GM21423 (cell line): ENCODE results near the gene YIF1A.
A peak's percentile ranks its signal among the peaks of the same experiment; 100 is the strongest.
"Not testable (repeated sequence)": the region's sequence is repeated elsewhere in the genome, so short reads cannot be mapped to it uniquely, and the experiment has no call there.

Experiments used
- ATAC-seq: cut with Tn5 transposase; IDR thresholded peaks from one replicate; pipeline ENCODE4 v1.9.1; 2021; ENCODE audit warnings: mild to moderate bottlenecking, moderate library complexity; ENCODE audit not compliant: unreplicated experiment

Gene YIF1A

DNA sequence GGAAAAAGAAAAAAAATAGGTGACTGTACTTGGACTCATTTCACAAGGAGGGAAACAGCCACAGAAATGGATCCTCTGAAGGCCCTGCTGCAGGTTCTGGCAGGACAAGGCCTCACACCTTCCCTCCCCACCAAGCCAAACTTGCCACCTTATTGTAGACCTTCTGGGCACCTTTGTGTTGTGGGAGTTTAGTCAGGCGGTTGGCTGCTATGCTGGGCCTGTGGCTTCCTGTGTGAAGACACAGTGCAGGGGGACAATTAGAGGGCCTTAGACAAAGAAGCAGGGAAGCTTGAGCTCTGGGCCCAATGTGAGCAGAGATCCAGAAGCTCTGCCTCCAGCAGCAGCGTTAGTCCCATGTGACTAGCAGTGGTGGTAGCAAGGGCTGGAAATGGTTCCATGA lies 16.3 kb downstream of the YIF1A start:
- no peak for ATAC-seq

DNA sequence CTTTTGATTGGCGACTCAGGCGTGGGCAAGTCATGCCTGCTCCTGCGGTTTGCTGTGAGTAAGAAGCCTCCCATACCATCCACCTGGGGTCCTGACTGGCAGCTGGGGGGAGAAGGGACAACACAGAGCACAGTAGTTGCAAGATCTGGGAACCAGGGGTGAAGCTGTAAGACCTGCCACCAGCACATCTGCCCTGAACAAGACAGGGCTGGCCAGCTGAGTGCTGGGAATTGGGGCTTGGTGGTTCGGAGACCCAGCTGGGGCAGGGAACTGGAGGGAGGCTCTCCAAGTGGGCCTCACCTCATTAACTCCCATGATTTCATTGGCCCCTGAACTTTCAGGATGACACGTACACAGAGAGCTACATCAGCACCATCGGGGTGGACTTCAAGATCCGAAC lies 17.1 kb downstream of the YIF1A start:
- no peak for ATAC-seq

DNA sequence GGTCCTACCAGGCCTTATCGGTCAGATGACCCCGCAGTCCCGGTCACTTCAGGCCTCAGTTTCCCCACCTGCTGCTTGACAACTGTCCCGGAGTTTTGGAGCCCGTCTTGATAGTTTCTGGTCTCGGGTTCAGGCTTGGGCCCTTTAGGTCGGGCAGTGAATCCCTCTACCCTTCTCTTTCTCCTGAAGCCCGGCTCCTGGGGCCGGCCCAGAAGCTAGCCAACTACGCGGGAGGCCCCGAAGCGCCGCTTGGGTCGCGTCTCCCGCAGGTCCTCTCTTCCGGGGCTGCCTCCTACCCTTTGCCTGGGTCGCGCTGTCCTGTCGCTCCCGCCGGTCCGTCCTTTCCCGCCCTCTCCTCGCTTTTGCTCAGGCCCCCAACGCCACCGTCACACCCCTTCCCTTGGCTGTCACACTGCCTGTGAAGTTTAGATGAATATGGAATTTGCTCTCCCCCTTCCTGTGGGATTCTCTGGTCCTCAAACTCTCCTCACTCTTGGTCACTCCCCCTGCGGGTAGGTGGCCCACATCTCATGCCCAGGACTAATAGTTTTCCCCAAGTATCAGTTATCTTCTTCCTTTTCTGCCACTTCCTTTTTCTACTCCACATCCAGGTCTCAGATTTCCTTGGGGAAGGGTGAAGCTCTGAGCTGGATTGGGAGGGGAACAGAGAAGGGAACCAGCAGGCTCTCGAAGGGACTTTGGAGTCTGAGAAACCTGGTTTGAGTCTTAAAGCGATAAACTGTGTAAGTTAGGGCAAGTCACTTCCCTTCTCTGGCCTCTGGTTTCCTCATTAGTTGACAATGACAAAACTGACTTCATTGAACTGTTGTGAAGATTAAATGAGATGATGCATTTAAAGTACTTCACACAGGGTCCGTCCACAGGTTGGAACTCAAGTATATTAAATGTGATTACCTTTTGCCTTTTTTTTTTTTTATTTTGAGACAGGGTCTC lies 19.7 kb downstream of the YIF1A start:
- ATAC-seq: no peak

DNA sequence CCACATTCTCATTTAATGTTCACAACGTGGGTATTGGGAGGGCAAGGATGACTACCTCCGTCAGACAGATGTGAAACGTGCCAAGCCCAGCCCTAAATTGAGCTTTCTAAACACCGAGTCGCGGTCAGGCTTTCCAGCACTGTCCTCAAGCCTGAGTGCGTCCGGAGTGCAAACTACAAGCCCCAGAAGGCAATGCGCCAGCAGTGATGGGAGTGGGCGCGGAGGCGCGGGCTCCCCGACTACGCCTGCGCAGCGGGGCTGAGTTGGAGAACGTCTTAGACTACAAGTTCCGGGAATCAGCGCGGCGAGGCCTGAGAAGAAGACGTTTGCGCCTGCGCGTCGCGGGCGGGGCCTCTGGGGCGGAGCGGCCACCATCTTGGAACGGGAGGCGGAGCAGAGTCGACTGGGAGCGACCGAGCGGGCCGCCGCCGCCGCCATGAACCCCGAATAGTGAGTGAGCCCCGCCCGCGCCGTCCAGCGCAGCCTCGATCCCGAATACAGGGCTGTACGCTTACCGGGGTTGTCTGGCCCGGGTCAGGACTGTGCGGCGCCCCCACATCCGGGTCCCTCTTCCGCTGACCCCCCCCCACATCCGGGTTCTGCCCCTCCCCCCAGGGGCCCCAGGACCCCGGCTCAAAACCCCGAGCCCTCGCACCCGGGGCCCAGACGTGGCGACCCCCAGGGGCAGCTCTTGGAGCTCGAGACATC lies 20.5 kb downstream of the YIF1A start, which contains the start of gene RAB1B:
RAB1B (plus strand) TSS at position 396 of the 708 bp plus-strand sequence; CDS start at position 437, 41 bp downstream.
- ATAC-seq: peak; percentile 78

DNA sequence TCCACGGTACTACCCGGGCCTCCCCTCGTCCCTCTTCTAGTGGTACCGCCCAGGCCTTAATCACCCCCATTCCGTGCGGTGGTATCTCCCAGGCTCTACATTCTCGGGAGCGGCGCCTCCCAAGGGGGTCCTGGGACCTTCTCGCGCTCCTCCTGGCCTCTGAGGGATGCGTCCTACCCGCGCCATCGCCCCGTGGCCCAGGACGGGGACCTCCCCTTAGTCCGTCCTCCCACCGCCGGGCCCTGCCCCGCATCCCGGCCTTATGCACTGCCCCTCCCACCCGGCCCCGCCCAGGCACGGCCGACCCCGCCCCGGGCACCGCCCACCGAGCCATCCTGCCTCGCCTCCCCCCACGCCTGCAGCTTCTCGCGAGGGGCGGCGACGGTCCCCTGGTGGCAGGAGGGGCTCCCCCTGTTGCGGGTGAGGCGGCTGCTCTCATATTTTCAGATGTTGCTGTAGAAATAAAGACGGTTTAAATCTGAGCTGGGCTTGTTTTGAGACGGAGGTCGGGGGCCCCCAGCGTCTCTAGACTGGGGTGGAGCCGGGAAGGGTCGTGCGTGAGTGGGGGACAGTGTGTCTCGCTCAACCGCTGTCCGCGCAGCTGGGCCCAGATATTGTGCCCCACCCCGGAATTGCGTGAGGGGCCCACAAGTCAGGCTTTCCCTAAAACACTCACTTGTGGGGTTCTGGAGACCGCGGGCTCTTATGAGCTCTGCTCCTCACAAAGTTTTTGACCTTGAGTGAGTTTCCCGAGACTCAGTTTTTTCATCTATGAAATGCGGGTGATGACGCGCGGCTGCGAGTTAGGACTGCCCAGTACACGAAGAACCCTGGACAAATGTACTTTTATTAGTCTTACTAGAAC lies 21.3 kb downstream of the YIF1A start:
- peak; percentile 43 for ATAC-seq

DNA sequence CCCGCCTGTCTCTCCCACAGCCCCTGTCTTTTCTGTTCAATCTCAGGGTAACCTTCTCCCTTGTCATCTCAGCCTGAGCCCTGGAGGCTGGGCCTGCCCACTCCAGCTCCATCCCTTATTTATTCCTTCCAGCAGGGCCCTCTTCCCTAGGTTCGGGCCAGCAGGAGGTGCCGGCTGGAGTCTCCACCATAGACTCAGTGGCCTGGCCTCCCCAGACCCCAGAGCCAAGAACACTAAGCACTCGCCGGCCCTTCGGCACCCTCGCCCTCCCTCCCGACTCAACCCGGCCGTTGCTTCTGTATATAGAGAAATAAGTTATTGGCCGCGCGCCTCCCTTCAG lies 21.9 kb downstream of the YIF1A start:
- no peak for ATAC-seq

DNA sequence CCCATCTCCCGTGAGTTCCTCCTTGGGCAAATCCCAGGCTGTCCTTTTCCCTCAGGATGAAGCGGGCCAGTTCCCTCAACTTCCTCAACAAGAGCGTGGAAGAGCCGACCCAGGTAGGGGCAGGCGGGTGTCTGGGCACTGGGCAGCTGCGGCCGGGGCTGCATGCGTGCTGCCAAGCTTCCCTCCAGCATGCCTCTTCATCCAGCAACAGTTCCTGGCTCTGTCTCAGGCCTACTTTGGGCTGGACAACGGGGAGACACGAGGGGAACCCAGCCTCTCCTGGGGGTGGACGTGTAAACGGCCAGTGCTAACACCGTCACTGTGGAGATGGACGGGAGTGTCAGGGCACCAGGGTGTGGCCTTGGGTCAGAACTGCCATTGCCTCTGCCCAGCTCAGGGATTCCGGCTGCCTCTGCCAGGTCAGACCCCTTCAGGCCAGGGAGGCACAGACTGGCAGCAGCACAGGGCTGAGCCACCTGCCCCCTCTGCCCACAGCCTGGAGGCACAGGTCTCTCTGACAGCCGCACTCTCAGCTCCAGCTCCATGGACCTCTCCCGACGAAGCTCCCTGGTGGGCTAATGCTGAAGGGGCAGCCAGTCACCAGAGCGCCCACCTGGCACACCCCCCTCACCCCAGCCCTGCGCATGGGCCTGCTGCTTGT lies 22.4 kb downstream of the YIF1A start:
- no peak for ATAC-seq

DNA sequence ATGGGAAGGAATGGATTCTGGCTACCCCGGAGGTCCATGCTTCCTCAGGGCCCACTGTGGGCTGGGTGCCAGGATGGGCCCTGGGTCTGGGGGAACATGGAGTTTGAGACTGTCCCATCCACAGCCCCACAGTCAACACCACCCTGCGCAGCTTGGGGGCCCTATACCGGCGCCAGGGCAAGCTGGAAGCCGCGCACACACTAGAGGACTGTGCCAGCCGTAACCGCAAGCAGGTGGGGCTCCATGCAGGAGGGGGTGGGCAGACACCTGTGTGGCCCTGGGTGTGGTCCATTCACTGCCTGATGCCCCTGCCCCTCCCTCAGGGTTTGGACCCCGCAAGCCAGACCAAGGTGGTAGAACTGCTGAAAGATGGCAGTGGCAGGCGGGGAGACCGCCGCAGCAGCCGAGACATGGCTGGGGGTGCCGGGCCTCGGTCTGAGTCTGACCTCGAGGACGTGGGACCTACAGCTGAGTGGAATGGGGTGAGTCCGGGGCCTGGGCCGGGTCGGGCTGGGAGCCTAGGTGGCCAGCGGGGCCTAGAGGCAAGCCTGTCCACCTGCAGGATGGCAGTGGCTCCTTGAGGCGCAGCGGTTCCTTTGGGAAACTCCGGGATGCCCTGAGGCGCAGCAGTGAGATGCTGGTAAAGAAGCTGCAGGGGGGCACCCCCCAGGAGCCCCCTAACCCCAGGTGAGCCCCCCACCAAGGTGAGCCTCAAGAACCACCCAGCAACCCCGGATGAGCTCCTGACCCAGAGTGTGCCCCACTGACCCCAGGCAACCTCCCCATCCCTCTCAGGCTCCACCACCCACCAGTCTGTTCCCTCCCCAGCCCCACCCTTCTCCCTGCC lies 23.2 kb downstream of the YIF1A start:
- ATAC-seq: no peak

DNA sequence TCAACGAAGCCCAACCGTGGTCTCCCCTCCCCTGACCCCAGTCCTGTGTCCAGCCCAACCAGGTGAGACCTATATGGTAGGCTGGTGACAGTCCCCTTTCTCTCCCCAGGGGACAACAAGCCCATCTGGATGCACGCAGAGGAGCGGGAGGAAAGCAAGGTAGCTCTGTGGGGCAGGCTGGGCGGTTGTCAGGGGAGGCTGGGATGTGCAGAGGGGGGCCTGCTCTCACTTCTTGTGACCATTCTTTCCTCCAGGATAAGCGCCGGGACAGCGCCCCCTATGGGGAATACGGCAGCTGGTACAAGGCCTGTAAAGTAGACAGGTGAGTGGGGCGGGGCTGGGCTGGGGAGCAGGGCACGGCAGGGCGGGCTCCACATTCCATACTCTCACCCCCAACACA lies 24.0 kb downstream of the YIF1A start:
- no peak for ATAC-seq

DNA sequence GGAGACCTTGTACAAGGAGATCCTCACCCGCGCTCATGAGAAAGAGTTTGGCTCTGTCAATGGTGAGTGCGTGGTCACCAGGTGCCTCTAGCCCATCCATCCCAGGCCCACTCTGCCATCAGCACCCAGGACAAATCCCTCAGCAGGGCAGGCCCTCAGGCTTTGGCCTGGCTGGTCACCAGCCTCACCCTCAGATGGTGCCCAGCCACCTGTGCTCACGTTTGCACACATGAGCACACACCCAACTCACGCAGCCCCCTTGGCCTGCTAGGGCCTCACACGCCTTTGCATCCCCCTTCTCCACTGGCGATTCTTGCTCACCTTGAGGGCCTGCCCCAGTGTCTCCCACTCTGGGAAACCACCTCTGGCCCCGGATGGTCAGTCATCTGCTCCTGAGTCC lies 24.6 kb downstream of the YIF1A start:
- ATAC-seq: no peak

DNA sequence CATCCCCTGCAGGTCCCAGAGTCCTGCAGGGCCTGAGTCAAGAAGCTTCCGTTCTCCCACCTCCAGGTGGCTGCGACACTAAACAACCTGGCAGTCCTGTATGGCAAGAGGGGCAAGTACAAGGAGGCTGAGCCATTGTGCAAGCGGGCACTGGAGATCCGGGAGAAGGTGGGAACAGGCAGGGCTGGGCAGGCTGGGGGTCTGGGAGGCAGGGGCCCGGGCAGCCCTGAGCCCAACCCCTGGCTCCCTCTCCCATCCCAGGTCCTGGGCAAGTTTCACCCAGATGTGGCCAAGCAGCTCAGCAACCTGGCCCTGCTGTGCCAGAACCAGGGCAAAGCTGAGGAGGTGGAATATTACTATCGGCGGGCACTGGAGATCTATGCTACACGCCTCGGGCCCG lies 25.2 kb downstream of the YIF1A start:
- no peak for ATAC-seq

DNA sequence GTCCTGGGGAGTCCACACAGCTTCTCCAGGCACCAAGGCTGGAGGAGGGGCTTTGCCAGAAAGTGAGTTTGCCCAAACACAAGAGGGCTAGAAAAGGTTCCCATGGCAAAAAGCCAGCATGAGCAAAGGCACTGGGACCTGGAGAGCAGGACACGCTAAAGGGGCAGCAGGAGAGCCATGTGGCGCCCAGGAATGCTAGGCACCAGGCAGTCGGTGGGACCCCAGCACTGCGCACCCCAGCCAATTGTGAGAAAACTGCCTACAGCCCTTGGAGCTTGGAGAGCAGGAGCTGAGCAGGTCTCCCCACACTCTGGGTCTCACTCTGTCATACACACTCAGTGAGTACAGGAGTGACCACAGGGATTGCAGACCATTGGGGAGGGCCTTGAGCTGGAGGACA lies 25.7 kb downstream of the YIF1A start:
- no peak for ATAC-seq

DNA sequence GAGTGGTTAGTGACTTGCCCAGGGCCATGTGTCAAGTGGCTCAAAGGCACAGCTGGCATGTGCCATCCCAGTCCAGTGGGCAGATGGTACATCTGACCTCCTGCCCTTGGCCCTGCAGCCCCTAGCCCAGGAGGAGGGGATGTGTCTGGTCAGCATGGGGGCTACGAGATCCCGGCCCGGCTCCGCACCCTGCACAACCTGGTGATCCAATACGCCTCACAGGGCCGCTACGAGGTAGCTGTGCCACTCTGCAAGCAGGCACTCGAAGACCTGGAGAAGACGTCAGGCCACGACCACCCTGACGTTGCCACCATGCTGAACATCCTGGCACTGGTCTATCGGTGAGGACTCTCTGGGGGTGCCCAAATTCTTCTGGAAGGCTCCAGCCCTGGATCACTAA lies 26.2 kb downstream of the YIF1A start:
- ATAC-seq: no peak

DNA sequence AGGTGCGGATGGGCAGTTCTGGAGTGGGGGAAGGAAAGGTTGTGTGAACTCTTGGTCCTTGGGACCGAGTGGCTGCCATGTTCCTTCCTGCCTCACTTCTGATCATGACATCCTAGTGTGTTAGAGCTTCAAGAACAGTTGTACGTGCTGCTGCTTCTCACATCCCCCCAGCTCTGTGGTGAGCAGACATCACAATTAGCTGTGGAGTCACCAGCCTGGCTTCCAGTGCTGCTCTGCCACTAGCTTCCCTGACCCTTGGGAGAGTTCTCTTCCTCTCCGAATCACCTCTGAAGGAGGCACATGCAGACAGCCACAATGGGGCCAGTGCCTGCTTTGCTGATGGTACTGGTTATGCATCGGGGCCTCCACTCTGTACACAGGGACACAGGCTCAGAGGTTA lies 26.8 kb downstream of the YIF1A start:
- no peak for ATAC-seq

DNA sequence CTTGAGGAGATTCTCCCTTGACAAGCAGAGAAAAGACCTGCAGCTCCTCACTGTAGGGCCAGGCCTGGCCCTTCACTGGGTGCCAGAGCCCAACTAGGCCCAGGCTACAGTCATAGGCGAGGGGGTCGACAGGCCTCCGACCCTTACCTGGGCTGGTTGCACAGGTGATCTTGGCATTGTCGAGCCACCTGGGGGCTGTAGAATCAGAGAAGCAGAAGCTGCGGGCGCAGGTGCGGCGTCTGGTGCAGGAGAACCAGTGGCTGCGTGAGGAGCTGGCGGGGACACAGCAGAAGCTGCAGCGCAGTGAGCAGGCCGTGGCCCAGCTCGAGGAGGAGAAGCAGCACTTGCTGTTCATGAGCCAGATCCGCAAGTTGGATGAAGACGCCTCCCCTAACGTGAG lies 27.4 kb downstream of the YIF1A start:
- no peak for ATAC-seq

DNA sequence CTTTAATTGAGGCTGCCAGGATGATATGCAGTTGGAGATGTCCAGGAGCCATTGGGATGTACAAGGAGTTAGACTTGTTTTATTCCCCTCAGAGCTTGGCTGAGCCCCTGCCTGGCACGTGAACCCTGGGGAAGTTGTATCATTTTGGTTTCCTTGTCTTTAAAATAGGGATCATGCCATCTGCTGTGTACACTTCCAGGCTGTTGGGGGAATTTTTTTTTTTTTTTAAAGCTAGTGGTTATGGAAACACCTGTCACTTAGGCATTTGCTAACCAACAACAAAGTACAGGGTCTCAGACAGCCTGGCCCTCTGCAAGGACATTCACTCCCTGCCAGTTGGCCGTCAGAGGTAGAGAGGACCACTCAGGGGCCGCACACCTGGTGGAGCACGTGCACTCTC lies 29.0 kb downstream of the YIF1A start:
- no peak for ATAC-seq

DNA sequence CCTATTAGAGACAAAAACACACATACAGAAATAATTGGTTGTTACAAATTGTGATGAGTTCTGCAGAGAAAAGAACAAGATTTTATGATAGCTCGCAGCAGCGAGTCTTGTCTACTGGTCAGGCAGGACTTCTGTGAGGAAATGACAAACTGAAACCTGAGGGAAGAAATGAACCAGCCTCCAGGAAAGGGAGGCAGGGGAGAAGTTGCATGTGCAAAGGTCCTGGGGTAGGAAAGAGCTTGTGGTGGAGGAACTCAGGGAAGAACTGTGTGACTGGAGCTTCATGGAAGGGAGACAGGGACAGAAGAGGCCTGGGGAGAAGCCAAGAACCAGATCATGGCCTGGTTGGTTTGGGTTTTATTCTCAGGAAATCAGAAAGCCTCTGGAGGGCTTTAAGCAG lies 29.7 kb downstream of the YIF1A start:
- no peak for ATAC-seq

DNA sequence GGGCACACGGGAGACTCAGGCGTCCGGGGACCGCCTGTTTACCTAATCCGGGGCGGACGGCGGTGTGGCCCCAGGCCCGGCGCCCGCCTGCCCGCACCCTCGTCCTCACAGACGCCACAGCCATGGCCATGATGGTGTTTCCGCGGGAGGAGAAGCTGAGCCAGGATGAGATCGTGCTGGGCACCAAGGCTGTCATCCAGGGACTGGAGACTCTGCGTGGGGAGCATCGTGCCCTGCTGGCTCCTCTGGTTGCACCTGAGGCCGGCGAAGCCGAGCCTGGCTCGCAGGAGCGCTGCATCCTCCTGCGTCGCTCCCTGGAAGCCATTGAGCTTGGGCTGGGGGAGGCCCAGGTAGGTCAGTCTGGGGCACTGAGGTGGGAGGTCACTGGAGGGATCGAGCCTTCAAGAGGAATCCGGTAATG lies 30.5 kb downstream of the YIF1A start:
- ATAC-seq: no peak

DNA sequence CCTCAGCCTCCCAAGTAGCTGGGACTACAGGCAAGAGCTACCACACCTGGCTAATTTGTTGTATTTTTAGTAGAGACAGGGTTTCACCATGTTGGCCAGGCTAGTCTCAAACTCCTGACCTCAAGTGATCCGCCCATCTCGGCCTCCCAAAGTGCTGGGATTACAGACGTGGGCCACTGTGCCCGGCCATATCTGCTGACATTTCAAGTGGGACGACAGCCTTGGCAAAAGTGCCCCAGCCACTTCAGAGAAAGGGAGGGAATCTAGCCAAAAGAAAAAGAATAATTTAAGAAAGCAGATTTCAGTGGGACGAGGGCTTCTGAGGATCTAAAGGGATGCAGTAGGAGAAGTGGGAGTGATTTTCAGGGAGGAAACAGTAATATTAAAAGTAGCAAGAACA lies 35.9 kb downstream of the YIF1A start:
- ATAC-seq: not testable (repeated sequence)

DNA sequence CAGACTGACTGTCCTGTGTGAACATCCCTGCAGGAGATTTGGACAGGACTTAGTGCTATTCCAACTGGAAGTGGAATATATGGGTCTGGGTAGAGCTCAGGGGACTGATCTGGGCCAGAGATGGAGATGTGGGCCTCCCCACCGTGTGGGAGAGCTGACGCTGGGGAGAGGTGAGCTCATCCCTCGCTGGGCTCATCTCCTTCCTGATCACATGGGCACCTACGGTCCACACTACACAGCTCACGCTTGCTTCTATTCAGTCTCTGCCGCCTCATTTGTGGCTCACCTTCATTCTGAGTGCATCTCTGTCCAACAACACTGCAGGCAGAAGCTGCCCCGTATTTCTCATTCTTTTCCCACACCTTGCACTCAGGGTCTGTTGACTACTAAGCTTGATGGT lies 37.1 kb downstream of the YIF1A start:
- ATAC-seq: no peak
